NCI-H128 (cell line): Measurements from ENCODE around the gene COL23A1.
"Not testable (repeated sequence)": the region's sequence is repeated elsewhere in the genome, so short reads cannot be mapped to it uniquely, and the experiment has no call there.

Experiments used
- DNase-seq: peaks from one replicate; lab custom pipeline; 2025; ENCODE audit not compliant: unreplicated experiment; lab: John Stamatoyannopoulos, UW

COL23A1 gene

GRCh38 chr5:178314961-178315820, 275.0 kb downstream of the COL23A1 start:
- no peak for DNase-seq

GRCh38 chr5:178314061-178314660, 276.0 kb downstream of the COL23A1 start:
- no peak for DNase-seq

- no peak for DNase-seq
Measured at GRCh38 chr5:178313316-178313715, 276.9 kb downstream of the COL23A1 start.

GRCh38 chr5:178312880-178313282, 277.3 kb downstream of the COL23A1 start:
- DNase-seq: no peak

- no peak for DNase-seq
Measured at GRCh38 chr5:178310130-178310865, 279.9 kb downstream of the COL23A1 start.

GRCh38 chr5:178309271-178310013, 280.8 kb downstream of the COL23A1 start:
- DNase-seq: no peak

- DNase-seq: no peak
Measured at GRCh38 chr5:178308541-178309092, 281.6 kb downstream of the COL23A1 start.

GRCh38 chr5:178307267-178308045, 282.7 kb downstream of the COL23A1 start:
- DNase-seq: no peak

- no peak for DNase-seq
Measured at GRCh38 chr5:178306430-178307225, 283.6 kb downstream of the COL23A1 start.

GRCh38 chr5:178305801-178306200, 284.4 kb downstream of the COL23A1 start:
- DNase-seq: no peak

GRCh38 chr5:178304761-178305645, 285.2 kb downstream of the COL23A1 start:
- no peak for DNase-seq

- no peak for DNase-seq
Measured at GRCh38 chr5:178304016-178304415, 286.2 kb downstream of the COL23A1 start.

- not testable (repeated sequence) for DNase-seq
Measured at GRCh38 chr5:178302321-178302720, 287.9 kb downstream of the COL23A1 start.

GRCh38 chr5:178301641-178302040, 288.6 kb downstream of the COL23A1 start:
- DNase-seq: no peak

GRCh38 chr5:178298283-178298807, 291.8 kb downstream of the COL23A1 start:
- no peak for DNase-seq

- no peak for DNase-seq
Measured at GRCh38 chr5:178297751-178298150, 292.4 kb downstream of the COL23A1 start.

GRCh38 chr5:178296066-178296465, 294.1 kb downstream of the COL23A1 start:
- DNase-seq: no peak

- no peak for DNase-seq
Measured at GRCh38 chr5:178295589-178295988, 294.6 kb downstream of the COL23A1 start.
